HG03342 (cell line): ENCODE results near the gene LY6G6D.

ENCODE experiments used
- ATAC-seq: cut with Tn5 transposase; IDR thresholded peaks from one replicate; pipeline ENCODE4 v1.9.1; 2021; ENCODE audit warnings: mild to moderate bottlenecking, moderate library complexity; ENCODE audit not compliant: unreplicated experiment

LY6G6D gene

DNA sequence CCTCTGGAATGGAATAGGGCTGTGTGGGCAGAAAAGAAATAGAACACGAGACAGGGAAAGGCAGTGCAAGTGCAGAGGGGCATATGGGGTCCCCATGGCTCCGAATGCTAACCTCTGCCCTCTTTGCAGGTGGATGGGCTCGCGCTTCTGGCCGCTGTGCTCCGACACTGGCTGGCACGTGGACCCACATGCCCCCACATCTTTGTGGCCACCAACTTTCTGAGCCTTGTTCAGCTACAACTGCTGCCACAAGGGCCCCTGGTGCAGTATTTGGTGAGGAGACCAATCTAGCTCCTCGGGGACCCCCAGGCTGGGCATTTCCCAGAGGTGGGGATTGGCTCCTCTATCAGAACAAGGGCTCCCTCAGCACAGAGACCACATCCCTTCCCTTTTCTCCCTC lies 46.2 kb downstream of the LY6G6D start:
- ATAC-seq: no peak

DNA sequence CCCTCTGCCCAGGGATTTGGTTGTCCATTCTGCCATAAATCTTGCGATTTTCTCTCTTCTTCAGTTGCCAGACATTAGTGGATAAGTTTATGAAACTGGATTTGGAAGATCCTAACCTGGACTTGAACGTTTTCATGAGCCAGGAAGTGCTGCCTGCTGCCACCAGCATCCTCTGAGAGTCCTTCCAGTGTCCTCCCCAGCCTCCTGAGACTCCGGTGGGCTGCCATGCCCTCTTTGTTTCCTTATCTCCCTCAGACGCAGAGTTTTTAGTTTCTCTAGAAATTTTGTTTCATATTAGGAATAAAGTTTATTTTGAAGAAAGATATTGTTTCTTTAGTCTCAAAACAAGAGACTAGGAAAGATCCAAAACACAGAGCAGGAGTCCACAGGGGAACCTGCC lies 47.2 kb downstream of the LY6G6D start, which contains the start of gene SAPCD1:
Gene SAPCD1, plus strand, starts transcription at position 301 of the 400 bp plus-strand sequence. CDS start 399 bp downstream, outside the sequence.
- no peak for ATAC-seq

DNA sequence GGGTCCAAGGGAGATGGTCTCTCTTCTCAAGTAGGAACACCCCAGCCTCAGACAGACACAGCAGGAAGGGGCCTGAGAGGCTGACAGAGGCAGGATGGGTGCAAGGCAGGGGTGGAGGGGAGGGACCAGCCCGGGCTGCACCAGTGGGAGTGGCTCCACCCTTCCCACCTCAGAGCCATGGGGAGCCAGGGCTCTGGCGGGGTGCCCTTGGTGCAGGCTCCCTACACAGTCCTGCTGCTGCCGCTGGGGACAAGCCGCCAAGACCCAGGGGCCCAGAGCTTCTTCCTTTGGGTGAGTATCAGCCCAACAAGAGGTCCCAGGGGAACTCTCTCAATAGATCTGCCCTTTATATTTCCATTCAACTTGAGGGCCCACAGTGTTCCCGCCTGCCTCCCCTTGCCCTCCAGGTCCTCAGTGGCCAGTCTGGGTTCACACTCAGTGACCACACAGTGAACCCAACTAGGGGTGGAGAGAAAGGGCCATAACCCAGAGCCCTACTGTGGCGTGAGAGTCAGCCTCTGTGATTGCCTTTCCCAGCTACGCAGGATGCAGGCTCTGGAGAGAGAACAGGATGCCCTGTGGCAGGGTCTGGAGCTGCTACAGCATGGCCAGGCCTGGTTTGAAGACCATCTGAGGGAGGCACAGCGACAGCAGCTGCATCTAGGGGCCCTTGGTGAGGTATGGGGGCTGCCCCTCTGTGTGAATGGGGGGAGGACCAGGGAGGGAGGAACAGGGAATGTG lies 47.9 kb downstream of the LY6G6D start:
- ATAC-seq: no peak

DNA sequence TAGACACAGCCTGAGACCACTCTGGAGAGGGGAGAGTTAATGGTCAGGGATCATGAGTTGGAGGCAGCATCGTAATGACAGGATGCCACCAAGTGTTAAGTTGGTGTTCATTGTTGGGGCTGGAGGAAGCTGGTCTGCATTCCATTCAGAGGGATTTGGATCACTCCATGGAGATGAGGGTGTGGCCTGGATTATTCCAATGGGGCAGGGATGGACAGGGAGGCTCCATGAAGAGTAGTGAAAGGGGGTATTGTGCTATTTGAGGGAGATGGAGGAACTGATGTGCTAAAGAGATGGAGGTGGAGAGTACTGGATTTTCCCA lies 48.4 kb downstream of the LY6G6D start:
- no peak for ATAC-seq

DNA sequence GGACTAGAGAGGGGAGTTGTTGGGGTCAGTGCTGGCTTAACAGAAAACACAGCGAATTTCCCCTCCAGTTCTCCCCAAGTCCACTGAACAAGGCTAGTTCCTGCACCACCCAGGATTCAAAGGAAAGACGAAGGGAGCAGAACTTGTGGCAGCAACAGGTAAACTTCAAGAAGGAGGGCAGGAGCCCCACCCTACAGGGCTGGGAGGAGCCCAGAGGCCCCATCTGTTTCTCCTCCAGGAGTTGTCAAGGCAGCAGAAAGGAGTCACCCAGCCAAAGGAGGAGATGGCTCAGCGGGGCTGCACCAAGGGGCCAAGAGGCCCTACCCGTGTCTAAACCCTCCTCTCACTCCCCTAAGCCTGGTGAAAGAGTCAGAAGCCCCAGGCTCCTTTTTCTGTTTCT lies 49.0 kb downstream of the LY6G6D start:
- no peak for ATAC-seq

DNA sequence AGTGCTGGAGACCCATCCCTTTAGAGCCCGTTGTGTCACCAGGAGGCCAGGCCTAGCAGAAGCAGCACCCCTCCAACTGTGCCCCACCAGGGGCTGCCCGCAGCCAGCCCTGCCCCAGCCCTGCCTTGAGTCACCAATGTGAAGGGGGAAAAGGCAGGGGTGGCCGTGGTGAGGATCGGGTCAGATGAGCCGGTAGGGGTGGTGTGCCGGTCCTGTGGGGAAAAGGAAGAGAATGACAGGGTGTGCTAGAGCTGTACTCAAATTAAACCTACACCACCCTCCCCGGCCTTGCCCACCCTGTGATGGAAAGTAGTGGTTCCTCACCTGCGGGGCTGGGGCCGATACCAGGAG lies 50.4 kb downstream of the LY6G6D start:
- ATAC-seq: no peak

DNA sequence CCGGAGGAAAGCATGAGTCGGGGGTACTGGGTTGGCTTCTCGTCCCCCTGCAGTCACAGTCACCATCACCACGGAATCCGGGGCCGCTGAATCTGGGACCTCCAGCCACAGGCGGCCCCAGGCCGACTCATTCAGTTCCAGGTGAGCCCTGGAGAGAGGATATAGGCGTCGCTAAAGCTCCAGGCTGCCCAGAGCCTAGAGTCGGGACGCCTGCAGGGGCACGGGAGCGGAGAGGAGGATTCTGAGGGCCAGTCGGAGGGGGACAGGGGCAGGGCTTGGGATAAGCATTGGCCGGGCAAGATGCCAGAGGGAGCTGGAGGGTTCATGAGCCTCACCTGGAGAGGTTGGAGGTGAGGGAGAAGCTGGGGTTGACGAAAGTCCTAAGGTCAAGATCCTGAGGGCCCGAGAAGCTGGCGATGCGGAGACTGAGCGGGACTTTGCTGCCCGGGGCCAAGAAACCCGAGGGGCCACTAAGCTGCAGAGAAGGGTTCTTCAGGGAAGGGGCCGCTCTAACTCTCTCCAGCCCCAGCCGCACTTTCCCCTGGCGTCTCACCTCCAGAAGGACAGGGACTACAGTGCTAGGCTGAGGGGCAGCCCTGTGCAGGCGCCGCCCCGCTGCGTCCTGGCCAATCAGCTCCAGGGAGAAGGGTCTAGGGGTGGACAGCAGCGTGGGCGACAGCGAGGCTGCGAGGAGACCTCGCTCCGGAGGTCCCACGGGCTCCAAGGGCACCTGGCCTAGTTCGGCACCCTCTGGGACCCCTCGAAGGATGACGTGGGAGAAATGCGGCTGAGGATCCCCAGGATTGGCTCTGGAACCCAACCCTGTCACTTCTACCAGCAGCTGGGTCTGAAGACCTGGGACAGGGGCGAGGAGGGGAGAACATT lies 51.0 kb downstream of the LY6G6D start:
- ATAC-seq: no peak

DNA sequence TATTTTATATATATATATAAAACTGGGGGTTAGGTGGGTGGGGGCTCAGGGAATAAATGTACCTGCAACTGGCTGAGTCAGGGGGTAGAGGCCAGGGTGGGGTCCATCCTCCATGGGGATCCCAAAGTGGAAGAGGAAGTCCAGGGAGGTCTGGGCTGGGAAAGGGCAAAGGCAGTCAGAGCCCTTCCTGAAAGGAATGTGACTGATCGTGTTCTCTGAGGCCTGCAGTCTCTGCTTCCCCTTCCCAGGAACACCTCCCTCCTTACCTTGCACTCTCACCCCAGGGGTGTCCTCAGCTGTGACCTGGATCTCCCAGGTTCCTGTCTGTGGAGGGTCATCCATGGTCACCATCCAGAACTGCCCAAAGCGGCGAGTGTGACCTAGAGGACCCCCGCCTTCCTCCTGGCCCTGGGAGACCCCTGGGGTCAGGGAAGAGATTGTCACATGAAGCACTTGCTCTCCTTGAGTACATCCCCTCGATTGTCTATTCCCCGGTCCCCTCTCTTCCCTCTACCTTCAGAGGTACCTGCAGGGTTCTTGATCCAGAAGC lies 52.0 kb downstream of the LY6G6D start:
- ATAC-seq: no peak
